Glutamatergic neuron (in vitro differentiated cells): ENCODE results near the gene LRRFIP2. TPM values are rescaled to one million over a fixed set of nuclear protein-coding genes. Genes with fewer than 3 reads are reported as not detected.

ENCODE experiments used
- DNase-seq: peaks from one replicate; pipeline ENCODE4 v3.0.0; 2022
- H3K27ac Mint-ChIP-seq: one replicate; pipeline ENCODE4 v1.8.0; 2020; ENCODE audit warnings: mild to moderate bottlenecking, mixed read lengths, inconsistent platforms; ENCODE audit not compliant: unreplicated experiment
- H3K27me3 Mint-ChIP-seq: one replicate; pipeline ENCODE4 v1.8.0; 2020; ENCODE audit warnings: mild to moderate bottlenecking, moderate library complexity, mixed read lengths, inconsistent platforms; ENCODE audit not compliant: unreplicated experiment
- H3K36me3 Mint-ChIP-seq: one replicate; pipeline ENCODE4 v1.8.0; 2020; ENCODE audit warnings: mild to moderate bottlenecking, mixed read lengths, inconsistent platforms; ENCODE audit not compliant: unreplicated experiment
- H3K4me1 Mint-ChIP-seq: one replicate; pipeline ENCODE4 v1.8.0; 2020; ENCODE audit warnings: mild to moderate bottlenecking, low read depth, mixed read lengths, inconsistent platforms; ENCODE audit not compliant: unreplicated experiment
- H3K4me3 Mint-ChIP-seq: one replicate; pipeline ENCODE4 v1.8.0; 2020; ENCODE audit warnings: mild to moderate bottlenecking, mixed read lengths, inconsistent platforms; ENCODE audit not compliant: unreplicated experiment
- H3K9me3 Mint-ChIP-seq: one replicate; pipeline ENCODE4 v1.8.0; 2020; ENCODE audit warnings: mild to moderate bottlenecking, moderate library complexity, mixed read lengths, inconsistent platforms; ENCODE audit not compliant: unreplicated experiment
- CTCF ChIP-seq: fragments of 200-600 bp; sonication (generic); IDR thresholded peaks from one replicate; pipeline ENCODE4 v1.5.0; 2021; ENCODE audit not compliant: partially characterized antibody, unreplicated experiment
- total RNA-seq: library from RNA; stranded (reverse); fragmentation: NEBNext Ultra II Directional; extraction: Animal tissue kit (Norgen Biotek cat#: 25700); gene quantifications from one replicate; pipeline ENCODE4 v1.2.1, GENCODE V29; 2021; ENCODE audit not compliant: unreplicated experiment

Gene LRRFIP2
- total RNA-seq, 1 donor from 2014 or later = 45.3 TPM

- H3K27me3 Mint-ChIP-seq = no peaks in the 10 kb centered on the region
- H3K4me1 Mint-ChIP-seq = no peaks in the 10 kb centered on the region
- no peak overlapping the region for H3K27ac Mint-ChIP-seq
- DNase-seq = no peak
- no peaks in the 10 kb centered on the region for H3K9me3 Mint-ChIP-seq
- H3K4me3 Mint-ChIP-seq = no peak overlapping the region
- no peak for TF ChIP-seq CTCF
- H3K36me3 Mint-ChIP-seq = peaks cover 11% of the 10 kb centered on the region
Measured at GRCh38 chr3:37024092-37024491, 150.3 kb downstream of the LRRFIP2 start.

- no peaks in the 10 kb centered on the region for H3K36me3 Mint-ChIP-seq
- no peaks in the 10 kb centered on the region for H3K4me1 Mint-ChIP-seq
- DNase-seq = no peak
- TF ChIP-seq CTCF = no peak
- H3K27ac Mint-ChIP-seq = no peak overlapping the region
- H3K9me3 Mint-ChIP-seq = no peaks in the 10 kb centered on the region
- no peak overlapping the region for H3K4me3 Mint-ChIP-seq
- no peaks in the 10 kb centered on the region for H3K27me3 Mint-ChIP-seq
Measured at GRCh38 chr3:37017683-37018082, 156.7 kb downstream of the LRRFIP2 start.

- no peak overlapping the region for H3K27ac Mint-ChIP-seq
- no peaks in the 10 kb centered on the region for H3K36me3 Mint-ChIP-seq
- no peak for TF ChIP-seq CTCF
- no peaks in the 10 kb centered on the region for H3K4me1 Mint-ChIP-seq
- H3K4me3 Mint-ChIP-seq = no peak overlapping the region
- H3K27me3 Mint-ChIP-seq = no peaks in the 10 kb centered on the region
- H3K9me3 Mint-ChIP-seq = no peaks in the 10 kb centered on the region
- no peak for DNase-seq
Measured at GRCh38 chr3:37016903-37017302, 157.5 kb downstream of the LRRFIP2 start.

- Mint-ChIP-seq H3K4me3 (no peak overlapping the region), H3K27ac (no peak overlapping the region), H3K4me1 (no peaks in the 10 kb centered on the region), H3K27me3 (no peaks in the 10 kb centered on the region), H3K36me3 (no peaks in the 10 kb centered on the region), H3K9me3 (no peaks in the 10 kb centered on the region)
- TF ChIP-seq CTCF = no peak
- DNase-seq = no peak
Measured at GRCh38 chr3:37015642-37016041, 158.7 kb downstream of the LRRFIP2 start.

GRCh38 chr3:37014620-37015019 is 159.8 kb downstream of the LRRFIP2 start:
- H3K27ac Mint-ChIP-seq = no peak overlapping the region
- H3K36me3 Mint-ChIP-seq = no peaks in the 10 kb centered on the region
- H3K9me3 Mint-ChIP-seq = no peaks in the 10 kb centered on the region
- DNase-seq = no peak
- no peaks in the 10 kb centered on the region for H3K4me1 Mint-ChIP-seq
- no peak for TF ChIP-seq CTCF
- no peaks in the 10 kb centered on the region for H3K27me3 Mint-ChIP-seq
- H3K4me3 Mint-ChIP-seq = no peak overlapping the region

Other genes starting within 250 kb of the LRRFIP2 start
- 0.51 TPM for gene TRANK1, start 229.5 kb downstream of the LRRFIP2 start, total RNA-seq
- 17.2 TPM for gene EPM2AIP1, start 181.5 kb downstream of the LRRFIP2 start, total RNA-seq
- gene MLH1, start 181.1 kb downstream of the LRRFIP2 start, total RNA-seq = 30.4 TPM
- 34.2 TPM for gene GOLGA4, start 68.7 kb upstream of the LRRFIP2 start, total RNA-seq